Activated CD8-positive, alpha-beta T cell treated with anti-CD3 and anti-CD28 coated beads, Interleukin-2, amount 10 ng/mL, durations not matched to agents 7 days and 5 days (primary cell): ENCODE measurements around the gene ZSCAN29. TPM values are rescaled to one million over a fixed set of nuclear protein-coding genes. Genes with fewer than 3 reads are reported as not detected.

Source experiments
- ATAC-seq: fragments of 150-1000 bp; cut with Tn5 transposase; one replicate; pipeline ENCODE4 v1.10.0; 2021; ENCODE audit warnings: moderate library complexity
- CTCF ChIA-PET: fragments of 350-600 bp; sonication (Branson Sonifier 250); formaldehyde crosslinking; loops from one replicate; lab custom pipeline; 2021; ENCODE audit warnings: antibody characterized with exemption; lab: Charles Lee
- POLR2A ChIA-PET: fragments of 350-600 bp; sonication (Branson Sonifier 250); formaldehyde crosslinking; loops from one replicate; lab custom pipeline; 2021; ENCODE audit warnings: antibody characterized with exemption; lab: Charles Lee
- DNase-seq: peaks from one replicate; pipeline ENCODE4 v3.0.0-alpha.2; 2020
- H3K27ac Mint-ChIP-seq: one replicate; pipeline ENCODE4 v1.8.0; 2021; ENCODE audit warnings: mild to moderate bottlenecking, mixed read lengths
- H3K27me3 Mint-ChIP-seq: one replicate; pipeline ENCODE4 v1.8.0; 2021; ENCODE audit warnings: low read depth, mixed read lengths
- H3K36me3 Mint-ChIP-seq: one replicate; pipeline ENCODE4 v1.8.0; 2021; ENCODE audit warnings: low read depth, mixed read lengths
- H3K4me1 Mint-ChIP-seq: one replicate; pipeline ENCODE4 v1.8.0; 2021; ENCODE audit warnings: low read depth, mixed read lengths
- H3K4me3 Mint-ChIP-seq: one replicate; pipeline ENCODE4 v1.8.0; 2021; ENCODE audit warnings: mild to moderate bottlenecking, mixed read lengths
- H3K9me3 Mint-ChIP-seq: one replicate; pipeline ENCODE4 v1.8.0; 2022; ENCODE audit warnings: mixed read lengths; ENCODE audit not compliant: insufficient read depth
- total RNA-seq, 2 experiments: library from RNA; stranded (reverse); gene quantifications; one replicate each; pipeline ENCODE4 v1.2.3, GENCODE V29; 2021

The ZSCAN29 gene
- 10 to 100 TPM; 30.4 to 32.1 TPM for total RNA-seq

DNA sequence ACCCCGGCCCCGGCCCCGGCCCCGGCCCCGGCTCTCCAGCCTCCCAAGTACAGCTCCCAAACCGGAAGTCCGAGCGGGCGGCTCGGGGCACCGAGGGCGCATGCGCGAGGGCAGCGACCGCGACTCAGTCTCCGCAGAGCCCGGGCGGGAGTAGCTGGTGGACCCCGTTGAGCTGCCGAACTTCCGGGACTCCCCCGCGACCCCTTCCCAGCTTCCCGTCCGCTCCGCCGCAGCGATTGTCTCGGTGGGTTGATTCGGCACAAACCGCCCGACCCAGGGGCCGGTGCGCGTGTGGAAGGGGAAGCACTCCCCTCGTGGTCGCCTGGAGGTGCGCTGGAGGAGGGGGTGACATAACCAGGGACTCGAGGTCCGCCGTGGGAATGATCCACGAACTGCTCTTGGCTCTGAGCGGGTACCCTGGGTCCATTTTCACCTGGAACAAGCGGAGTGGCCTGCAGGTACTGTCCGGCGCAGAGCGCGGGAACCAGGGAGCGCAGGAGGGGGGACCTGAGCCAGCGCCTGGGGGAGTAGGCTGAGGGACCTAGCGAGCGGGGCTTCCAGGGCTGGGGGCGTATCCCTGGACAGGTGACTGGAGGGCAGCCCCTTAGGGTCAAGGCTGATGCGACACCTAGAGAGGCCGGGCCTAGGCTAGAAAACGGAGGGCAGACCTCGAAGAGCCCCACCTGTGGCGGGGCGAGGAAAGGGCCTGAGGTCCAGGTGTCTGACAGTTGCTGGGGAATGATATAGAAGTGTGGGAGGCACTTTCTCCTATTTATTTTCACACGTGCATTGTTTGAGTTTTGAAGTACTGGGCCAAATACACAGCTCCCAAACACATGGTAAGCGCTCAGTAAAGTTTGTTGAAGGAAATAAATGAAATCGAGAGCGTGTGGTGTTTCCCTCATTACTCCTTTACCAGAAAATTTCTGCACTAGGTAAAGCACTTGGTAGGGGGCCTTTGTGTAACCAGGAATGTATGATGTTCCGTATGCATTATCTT, at the start of gene ZSCAN29, which contains the start of gene TUBGCP4:
TSS of gene ZSCAN29 (minus strand) at position 69 of the 1,000 bp plus-strand sequence. CDS start 1,130 bp downstream, outside the sequence.
TSS of gene TUBGCP4 (plus strand) at position 127 of the 1,000 bp plus-strand sequence. CDS start at position 381, 254 bp downstream.
- Mint-ChIP-seq H3K4me3 (peak within 1 kb of the TSS; percentile 91), H3K27me3 (no peaks in the 10 kb centered on the region), H3K27ac (peak within 1 kb of the TSS; percentile 86), H3K9me3 (peaks cover 6% of the 10 kb centered on the region), H3K36me3 (peaks cover 44% of the 10 kb centered on the region), H3K4me1 (peaks cover 49% of the 10 kb centered on the region)
- ATAC-seq (peak; percentile 89), DNase-seq (peak; percentile 84)
- POLR2A ChIA-PET: interaction anchor here (0.6 to 1.5 kb wide), 5 partner anchors 10 to 163 kb away, joined by 3 to 5 read pairs (median 4); no protein-coding TSS in a partner anchor
- CTCF ChIA-PET: interaction anchor here (0.6 to 3.2 kb wide), 23 partner anchors 8 to 901 kb away, joined by 3 to 14 read pairs (median 4); no protein-coding TSS in a partner anchor

DNA sequence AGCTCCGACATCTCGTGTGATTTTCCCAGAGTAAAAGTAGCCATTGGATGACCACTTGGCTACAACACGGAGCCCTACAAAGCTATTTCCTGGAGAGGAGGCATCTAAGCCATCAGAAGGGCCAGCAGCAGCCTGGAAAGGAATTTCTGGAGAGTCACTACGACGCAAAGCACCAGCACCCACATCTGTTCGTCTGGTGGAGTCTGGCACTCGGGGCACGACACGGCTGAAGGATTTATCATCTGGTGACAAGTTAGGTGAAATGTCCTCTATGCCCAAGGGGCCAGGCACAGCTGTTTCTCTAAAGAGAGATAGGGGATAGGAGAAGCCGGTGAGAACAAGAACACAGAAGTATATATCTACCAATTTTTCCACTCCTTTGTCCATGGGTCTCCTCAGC, 49.6 kb upstream of the ZSCAN29 start:
- ATAC-seq (no peak), DNase-seq (no peak)
- ChIA-PET CTCF (interaction anchor here (1.6 kb wide), 1 partner anchor 20 kb away, joined by 3 read pairs; no protein-coding TSS in a partner anchor), POLR2A (no interaction called here)
- Mint-ChIP-seq H3K27ac (no peak overlapping the region), H3K9me3 (no peaks in the 10 kb centered on the region), H3K36me3 (peaks cover 20% of the 10 kb centered on the region), H3K4me1 (peaks cover 13% of the 10 kb centered on the region), H3K27me3 (no peaks in the 10 kb centered on the region), H3K4me3 (no peak overlapping the region)

DNA sequence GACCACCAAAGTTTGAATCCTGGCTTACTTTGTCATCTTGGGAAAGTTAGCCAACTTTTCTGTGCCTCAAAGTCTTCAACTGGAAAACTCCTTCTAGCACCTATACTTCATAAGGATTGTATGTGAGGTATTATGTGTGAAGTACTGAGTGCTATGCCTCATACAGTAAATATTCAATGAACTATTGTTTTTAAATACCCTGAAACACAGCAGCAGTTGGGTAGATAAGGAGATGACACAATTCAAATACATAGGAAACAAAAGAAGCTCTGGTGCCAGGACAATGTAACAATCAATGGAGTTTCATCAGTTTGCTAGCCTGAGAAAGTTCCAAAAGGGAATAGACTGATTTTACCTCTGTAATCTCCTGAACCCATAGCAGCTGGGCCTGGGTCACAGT, 43.4 kb upstream of the ZSCAN29 start:
- Mint-ChIP-seq H3K4me1 (no peaks in the 10 kb centered on the region), H3K27me3 (no peaks in the 10 kb centered on the region), H3K4me3 (no peak overlapping the region), H3K27ac (no peak overlapping the region), H3K9me3 (no peaks in the 10 kb centered on the region), H3K36me3 (peaks cover 36% of the 10 kb centered on the region)
- ChIA-PET POLR2A (no interaction called here), CTCF (no interaction called here)
- ATAC-seq (no peak), DNase-seq (no peak)

DNA sequence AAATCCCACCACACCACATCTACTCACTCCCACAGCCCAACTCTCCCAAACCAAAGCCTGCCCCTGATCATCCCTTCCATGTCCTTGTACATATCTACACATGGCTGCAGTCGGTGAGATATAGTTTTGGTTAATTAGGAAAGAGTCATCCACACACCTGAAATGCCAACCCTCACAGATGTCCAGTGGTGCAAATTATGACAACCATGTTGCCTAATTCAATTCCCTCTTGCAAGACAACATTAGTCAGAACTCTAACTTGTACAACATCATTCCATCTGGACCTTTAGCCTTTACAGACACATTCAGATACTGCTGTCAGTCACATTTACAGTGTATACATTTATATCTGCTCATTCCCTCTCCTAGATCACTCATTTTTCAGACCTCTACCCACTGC, 41.3 kb upstream of the ZSCAN29 start:
- POLR2A ChIA-PET: no interaction called here
- Mint-ChIP-seq H3K36me3 (peaks cover 50% of the 10 kb centered on the region), H3K27ac (no peak overlapping the region), H3K9me3 (no peaks in the 10 kb centered on the region), H3K4me3 (no peak overlapping the region), H3K4me1 (no peaks in the 10 kb centered on the region), H3K27me3 (no peaks in the 10 kb centered on the region)
- CTCF ChIA-PET: no interaction called here
- no peak for ATAC-seq
- no peak for DNase-seq

DNA sequence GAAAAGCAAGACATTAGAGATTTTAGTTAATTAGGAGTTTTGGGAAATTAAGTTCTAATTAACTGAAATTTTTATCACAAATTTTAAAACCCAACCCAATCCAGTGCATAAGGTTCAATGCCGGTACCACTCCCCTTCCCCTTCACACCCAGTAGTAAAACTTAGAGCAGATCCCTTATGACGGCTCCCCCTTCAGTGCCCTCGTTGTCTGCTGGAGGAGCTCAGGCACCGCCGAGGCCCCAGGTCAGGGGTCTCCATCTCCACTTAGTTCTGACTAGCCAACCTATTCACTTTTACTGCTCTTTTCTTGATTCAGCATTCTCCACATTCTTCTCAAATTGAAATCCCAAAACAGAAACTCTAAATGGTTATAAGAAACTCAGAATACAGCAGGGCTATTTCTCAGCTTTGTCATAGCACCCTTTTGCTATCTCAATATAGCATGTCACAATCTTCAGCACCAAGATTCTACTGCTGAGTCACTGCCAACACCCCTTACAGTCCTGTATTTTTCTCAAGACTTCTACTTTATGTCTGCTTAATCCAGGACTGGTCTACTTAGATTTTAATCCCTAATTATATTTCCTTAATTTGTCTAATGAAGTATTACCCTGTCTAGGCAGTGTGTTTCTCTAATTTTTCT, 39.9 kb upstream of the ZSCAN29 start:
- ATAC-seq: no peak
- no peak for DNase-seq
- CTCF ChIA-PET: no interaction called here
- H3K27me3 Mint-ChIP-seq: no peaks in the 10 kb centered on the region
- H3K4me1 Mint-ChIP-seq: no peaks in the 10 kb centered on the region
- no peak overlapping the region for H3K27ac Mint-ChIP-seq
- no peak overlapping the region for H3K4me3 Mint-ChIP-seq
- no peaks in the 10 kb centered on the region for H3K9me3 Mint-ChIP-seq
- H3K36me3 Mint-ChIP-seq: peaks cover 59% of the 10 kb centered on the region
- POLR2A ChIA-PET: no interaction called here

DNA sequence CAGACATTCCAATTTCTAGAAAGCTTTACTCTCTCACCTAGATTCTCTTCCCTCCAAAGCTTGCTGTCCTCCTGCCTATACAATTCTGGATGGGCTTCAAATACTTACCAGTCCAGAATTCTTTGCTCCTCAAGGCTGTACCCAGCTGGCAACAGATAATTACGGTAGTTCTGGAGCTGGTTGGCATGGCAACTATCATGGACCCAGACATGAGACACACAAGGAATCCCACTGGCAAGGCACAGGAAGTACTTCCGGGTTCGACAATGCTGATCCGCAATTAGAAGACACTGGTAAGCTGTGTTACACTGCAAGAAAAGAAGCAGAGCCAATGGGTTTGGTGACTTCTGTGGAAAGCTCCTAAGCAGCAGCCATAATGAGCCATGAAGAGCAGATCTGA, 37.9 kb upstream of the ZSCAN29 start:
- H3K27me3 Mint-ChIP-seq: no peaks in the 10 kb centered on the region
- DNase-seq: no peak
- peaks cover 2% of the 10 kb centered on the region for H3K4me1 Mint-ChIP-seq
- peaks cover 65% of the 10 kb centered on the region for H3K36me3 Mint-ChIP-seq
- no peak overlapping the region for H3K27ac Mint-ChIP-seq
- ChIA-PET CTCF (no interaction called here), POLR2A (no interaction called here)
- no peaks in the 10 kb centered on the region for H3K9me3 Mint-ChIP-seq
- no peak for ATAC-seq
- H3K4me3 Mint-ChIP-seq: no peak overlapping the region

DNA sequence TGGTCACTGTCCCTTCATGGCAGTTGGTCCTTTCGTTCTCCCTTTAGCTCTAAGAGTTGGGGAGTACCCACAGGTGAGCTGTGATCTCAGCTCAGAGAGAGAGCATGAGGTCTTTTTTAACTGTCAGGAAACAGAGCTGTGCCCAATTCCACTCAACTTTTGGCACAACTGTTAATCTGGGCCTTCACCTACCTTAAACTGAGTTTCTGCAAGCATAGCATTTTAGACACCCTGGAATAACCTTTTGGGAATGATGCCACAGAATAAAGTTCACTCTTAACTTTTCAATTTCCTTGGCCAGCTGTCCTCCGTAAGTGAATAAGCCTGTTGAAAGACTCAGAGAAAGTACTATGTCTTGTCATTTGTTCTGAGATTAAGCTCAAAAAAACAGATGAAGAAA, 36.0 kb upstream of the ZSCAN29 start:
- DNase-seq (no peak), ATAC-seq (no peak)
- H3K4me3 Mint-ChIP-seq: no peak overlapping the region
- H3K9me3 Mint-ChIP-seq: no peaks in the 10 kb centered on the region
- no peaks in the 10 kb centered on the region for H3K27me3 Mint-ChIP-seq
- CTCF ChIA-PET: interaction anchor here (1.0 kb wide), 1 partner anchor 9 kb away, joined by 3 read pairs; no protein-coding TSS in a partner anchor
- H3K36me3 Mint-ChIP-seq: peaks cover 66% of the 10 kb centered on the region
- POLR2A ChIA-PET: no interaction called here
- no peak overlapping the region for H3K27ac Mint-ChIP-seq
- peaks cover 5% of the 10 kb centered on the region for H3K4me1 Mint-ChIP-seq

DNA sequence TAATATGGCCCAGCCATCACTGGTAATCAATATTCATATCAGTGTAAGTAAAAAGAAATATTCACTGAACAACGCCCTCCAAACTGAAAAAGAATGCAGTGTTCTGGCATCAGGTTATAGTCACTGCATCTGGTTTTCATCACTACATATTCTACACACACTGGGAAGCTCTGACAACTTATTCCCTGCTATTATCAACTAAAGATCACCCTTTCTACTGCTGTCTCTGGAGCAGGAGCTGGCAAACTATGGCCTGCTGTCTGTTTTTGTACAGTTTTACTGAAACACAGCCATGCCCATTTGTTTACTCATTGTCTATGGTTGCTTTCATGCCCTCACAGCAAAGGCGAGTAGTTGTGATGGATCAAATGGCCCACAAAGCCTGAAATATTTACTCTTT, 35.3 kb upstream of the ZSCAN29 start:
- H3K4me1 Mint-ChIP-seq: peaks cover 5% of the 10 kb centered on the region
- H3K36me3 Mint-ChIP-seq: peaks cover 72% of the 10 kb centered on the region
- DNase-seq (no peak), ATAC-seq (no peak)
- ChIA-PET CTCF (interaction anchor here (1.0 kb wide), 1 partner anchor 9 kb away, joined by 3 read pairs; no protein-coding TSS in a partner anchor), POLR2A (no interaction called here)
- no peaks in the 10 kb centered on the region for H3K27me3 Mint-ChIP-seq
- H3K9me3 Mint-ChIP-seq: no peaks in the 10 kb centered on the region
- H3K27ac Mint-ChIP-seq: no peak overlapping the region
- H3K4me3 Mint-ChIP-seq: no peak overlapping the region

DNA sequence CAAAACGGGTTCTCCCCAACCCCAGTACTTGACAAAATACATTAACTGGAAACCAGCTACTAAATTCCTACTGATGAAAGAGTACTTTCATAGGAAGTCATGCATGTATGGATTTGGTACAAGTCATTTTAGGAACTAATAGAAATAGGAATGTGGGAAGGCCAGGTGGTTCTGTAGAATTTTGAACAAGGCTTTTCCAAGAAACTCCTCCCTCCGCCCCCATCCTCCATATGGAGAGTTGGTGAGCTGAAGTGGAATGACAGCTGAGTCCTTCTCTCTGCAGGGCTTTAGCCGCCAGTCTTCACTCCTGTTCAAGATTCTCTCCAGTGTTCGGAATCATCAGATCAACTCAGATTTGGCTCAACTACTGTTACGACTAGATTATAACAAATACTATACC, 33.3 kb upstream of the ZSCAN29 start:
- no peak for DNase-seq
- Mint-ChIP-seq H3K4me3 (no peak overlapping the region), H3K9me3 (no peaks in the 10 kb centered on the region), H3K27ac (no peak overlapping the region), H3K27me3 (no peaks in the 10 kb centered on the region), H3K4me1 (peaks cover 5% of the 10 kb centered on the region), H3K36me3 (peaks cover 71% of the 10 kb centered on the region)
- POLR2A ChIA-PET: no interaction called here
- CTCF ChIA-PET: no interaction called here
- ATAC-seq: no peak

DNA sequence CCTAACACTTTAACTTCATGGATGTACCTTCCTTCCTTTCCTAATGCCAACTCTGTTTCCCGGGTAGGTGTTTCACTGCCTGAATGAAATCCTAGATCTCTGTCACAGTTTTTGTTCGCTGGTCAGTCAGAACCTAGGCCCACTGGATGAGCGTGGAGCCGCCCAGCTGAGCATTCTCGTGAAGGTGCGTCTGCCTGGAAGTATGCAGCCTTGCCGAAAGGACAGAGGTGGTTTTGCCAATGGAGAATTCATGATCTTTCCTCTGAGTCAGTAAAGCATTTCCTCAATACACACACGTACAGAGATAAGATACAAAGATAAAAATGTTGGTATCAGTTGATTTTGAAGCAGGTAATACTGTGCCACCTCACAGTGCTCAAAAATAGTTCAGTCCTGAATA, 32.8 kb upstream of the ZSCAN29 start:
- CTCF ChIA-PET: no interaction called here
- H3K27ac Mint-ChIP-seq: no peak overlapping the region

DNA sequence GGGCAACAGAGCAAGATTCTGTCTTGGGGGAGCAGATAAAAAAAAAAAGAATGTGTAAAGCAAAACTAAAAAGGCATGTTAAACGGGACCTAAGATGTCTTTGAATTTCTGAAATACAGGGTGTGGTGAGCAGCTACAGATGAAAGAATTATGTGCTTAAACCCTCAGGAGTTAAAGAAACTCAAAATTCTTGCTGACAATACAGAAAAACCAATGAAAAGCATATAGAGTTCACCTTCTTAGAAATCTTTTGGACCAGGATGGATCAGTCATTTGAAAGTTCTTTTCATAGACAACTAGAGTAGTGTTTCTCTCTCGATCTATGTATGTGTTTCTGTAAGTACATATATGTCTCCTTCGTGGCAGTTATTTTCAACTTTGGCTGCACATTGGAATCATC, 31.4 kb upstream of the ZSCAN29 start:
- ChIA-PET POLR2A (no interaction called here), CTCF (interaction anchor here (1.4 kb wide), 1 partner anchor 25 kb away, joined by 5 read pairs; no protein-coding TSS in a partner anchor)

More for the DNA sequence above, 32.8 kb upstream of the ZSCAN29 start:
- Mint-ChIP-seq H3K4me1 (peaks cover 5% of the 10 kb centered on the region), H3K4me3 (no peak overlapping the region), H3K27me3 (no peaks in the 10 kb centered on the region), H3K9me3 (no peaks in the 10 kb centered on the region), H3K36me3 (peaks cover 71% of the 10 kb centered on the region)
- POLR2A ChIA-PET: no interaction called here
- DNase-seq: no peak
- no peak for ATAC-seq

More for the DNA sequence above, 31.4 kb upstream of the ZSCAN29 start:
- H3K27me3 Mint-ChIP-seq: no peaks in the 10 kb centered on the region
- no peak for ATAC-seq
- H3K4me1 Mint-ChIP-seq: peaks cover 5% of the 10 kb centered on the region
- peaks cover 66% of the 10 kb centered on the region for H3K36me3 Mint-ChIP-seq
- no peak for DNase-seq
- no peak overlapping the region for H3K4me3 Mint-ChIP-seq
- H3K27ac Mint-ChIP-seq: no peak overlapping the region
- H3K9me3 Mint-ChIP-seq: no peaks in the 10 kb centered on the region
